K562 (cell line): ENCODE data around the gene SH2D4B. TPM values are rescaled to one million over a fixed set of nuclear protein-coding genes. Genes with fewer than 3 reads are reported as not detected.

ENCODE experiments used
- ATAC-seq: fragments of 200-7000 bp; cut with Tn5 transposase; 3 replicates; pipeline ENCODE4 v1.9.1; 2020; ENCODE audit warnings: moderate library complexity
- BruUV-seq: library from RNA; stranded (reverse); fragments of 400-500 nt; replicated peaks from 2 replicates; lab custom pipeline; 2021; lab: Mats Ljungman, UMichigan
- CTCF ChIA-PET: fragments of 300-600 bp; formaldehyde crosslinking; extraction: SDS; loops from one replicate; lab custom pipeline; 2021; ENCODE audit warnings: low intra/inter-chr PET ratio; lab: Yijun Ruan, JAX
- POLR2A ChIA-PET: fragments of 300-600, 350-650 bp; sonication (Branson Sonifier 250); formaldehyde crosslinking; extraction: SDS; loops from one replicate; lab custom pipeline; 2021; ENCODE audit warnings: antibody characterized with exemption, inconsistent platforms; lab: Yijun Ruan, JAX
- DNase-seq, 4 experiments: peaks; one replicate each; pipeline versions ENCODE4 v3.0.0 to v3.0.0-alpha.2; 2011 to 2018; ENCODE audit warnings: low spot score in 3 of 4, mixed read lengths in 3 of 4; ENCODE audit errors: extremely low read depth in 1 of 4
- FAIRE-seq: peaks from 2 replicates; lab custom pipeline; 2011; peaks lifted over from hg19 to GRCh38; lab: Jason Lieb, UNC
- H2AFZ ChIP-seq: 2 replicates; pipeline ENCODE4 v1.6.0; 2011; ENCODE audit warnings: low read depth, low read length, control low read depth, inconsistent platforms
- H3K27ac ChIP-seq: fragments of 200-600 bp; 3 replicates; pipeline ENCODE4 v1.8.0; 2011; ENCODE audit warnings: low read depth, mild to moderate bottlenecking, control low read depth, inconsistent platforms, low read length, moderate library complexity, mixed read lengths; ENCODE audit errors: extremely low read depth
- H3K27me3 ChIP-seq, 2 experiments: fragments of 300-600 bp in 1 of 2; 2 replicates in 1 of 2; 3 replicates in 1 of 2; pipeline versions ENCODE4 v1.6.0 to v1.8.0; 2011; ENCODE audit warnings: inconsistent platforms in 2 of 2, low read length in 2 of 2, mild to moderate bottlenecking in 1 of 2, mixed read lengths in 1 of 2, moderate library complexity in 1 of 2; ENCODE audit not compliant: control insufficient read depth in 2 of 2, insufficient read depth in 2 of 2
- H3K36me3 ChIP-seq: fragments of 300-600 bp; 3 replicates; pipeline ENCODE4 v1.8.0; 2011; ENCODE audit warnings: mild to moderate bottlenecking, low read length, inconsistent platforms; ENCODE audit not compliant: control insufficient read depth, insufficient read depth
- H3K4me1 ChIP-seq, 2 experiments: fragments of 200-600 bp in 1 of 2; replicated peaks in 1 of 2; 2 replicates in 1 of 2; 3 replicates in 1 of 2; pipeline versions ENCODE4 v1.5.1 to v1.8.0; 2011; ENCODE audit warnings: inconsistent platforms in 2 of 2, low read length in 2 of 2, mild to moderate bottlenecking in 1 of 2, mixed read lengths in 1 of 2, moderate library complexity in 1 of 2; ENCODE audit not compliant: control insufficient read depth in 2 of 2, insufficient read depth in 2 of 2
- H3K4me2 ChIP-seq: 2 replicates; pipeline ENCODE4 v1.6.1; 2011; ENCODE audit warnings: low read length, control low read depth, inconsistent platforms, mixed read lengths; ENCODE audit not compliant: insufficient read depth
- H3K4me3 ChIP-seq: fragments of 200-600 bp; sonication (generic), shearing (Covaris generic); 2 replicates; pipeline ENCODE4 v1.5.1; 2016; ENCODE audit warnings: control low read depth, inconsistent platforms
- H3K79me2 ChIP-seq: fragments of 200-600 bp; 3 replicates; pipeline ENCODE4 v1.8.0; 2011; ENCODE audit warnings: low read length, inconsistent platforms; ENCODE audit not compliant: control insufficient read depth, insufficient read depth
- H3K9ac ChIP-seq, 2 experiments: 2 replicates each; pipeline versions ENCODE4 v1.6.0 to v1.6.1; 2011; ENCODE audit warnings: low read depth in 2 of 2, low read length in 2 of 2, control low read depth in 1 of 2, inconsistent platforms in 1 of 2, mild to moderate bottlenecking in 1 of 2, mixed read lengths in 1 of 2; ENCODE audit not compliant: insufficient read depth in 1 of 2
- H3K9me1 ChIP-seq: one replicate; pipeline ENCODE4 v1.6.0; 2011; ENCODE audit warnings: inconsistent platforms, mild to moderate bottlenecking, low read length, moderate library complexity; ENCODE audit not compliant: control insufficient read depth, insufficient read depth
- H3K9me3 ChIP-seq: replicated peaks from 2 replicates; pipeline ENCODE4 v1.5.1; 2011; ENCODE audit warnings: low read depth, low read length, inconsistent platforms; ENCODE audit not compliant: control insufficient read depth, insufficient read depth
- H4K20me1 ChIP-seq: replicated peaks from 2 replicates; pipeline ENCODE4 v1.6.1; 2011; ENCODE audit warnings: low read length, inconsistent platforms, mixed read lengths; ENCODE audit not compliant: control insufficient read depth, insufficient read depth
- COPS2 ChIP-seq: fragments of 450-650 bp; conservative IDR thresholded peaks from 2 replicates; pipeline ENCODE4 v1.6.1; 2016; ENCODE audit warnings: mild to moderate bottlenecking, moderate library complexity
- ZNF57 ChIP-seq: fragments of 450-650 bp; formaldehyde crosslinking; IDR thresholded peaks from 2 replicates; pipeline ENCODE4 v1.4.0; 2020; ENCODE audit warnings: mild to moderate bottlenecking, moderate library complexity
- WGBS: fragments of 100-300 bp; shearing (Covaris generic); methylation state at CpG from one replicate; pipeline ENCODE4 v1.1.6; 2016; ENCODE audit warnings: low coverage, mixed read lengths; ENCODE audit not compliant: insufficient coverage; ENCODE audit errors: missing lambda C conversion rate; 5-methylcytosine and 5-hydroxymethylcytosine counted together
- in situ Hi-C: fragments of 300-500 bp; cut with MboI; formaldehyde crosslinking; loops from 4 replicates; pipeline ENCODE4 v1.15.0; 2018; ENCODE audit warnings: inconsistent platforms, mixed read lengths
- intact Hi-C: fragments of 100-400 bp; cut with micrococcal nuclease; formaldehyde crosslinking; loops from 2 replicates; pipeline ENCODE4 v1.14.2; 2022
- polyA plus RNA-seq, 8 experiments: library from polyadenylated mRNA; depleted of rRNA in 4 of 8; stranded (reverse) in 5 of 8; unstranded in 3 of 8; fragments of >200 nt; fragmentation: Nextera tagmentation in 2 of 8; fragmentation: Illumina TruSeq in 1 of 8; extraction: Ambion mirVana in 2 of 8; extraction: Trizol in 1 of 8; gene quantifications; 2 replicates each; pipeline versions ENCODE4 v1.2.1 to v1.2.3, GENCODE V29; 2011 to 2014; ENCODE audit warnings: inconsistent platforms in 1 of 8, missing spikeins in 1 of 8
- total RNA-seq, 7 experiments: library from RNA; depleted of rRNA in 6 of 7; stranded (reverse); fragments of >200 nt in 6 of 7; fragmentation: Illumina TruSeq in 2 of 7; extraction: Trizol in 2 of 7; gene quantifications; 2 replicates each; pipeline versions ENCODE4 v1.2.1 to v1.2.3, GENCODE V29; 2011 to 2021; ENCODE audit warnings: low replicate concordance in 1 of 7

SH2D4B gene
- total and polyA plus RNA-seq, 9 of the 15 experiments (the other 6 are each of a cell fraction or from before 2014, with no cell fraction given), result 0.03 to 0.14 (median 0.04) TPM; not detected in 4

DNA sequence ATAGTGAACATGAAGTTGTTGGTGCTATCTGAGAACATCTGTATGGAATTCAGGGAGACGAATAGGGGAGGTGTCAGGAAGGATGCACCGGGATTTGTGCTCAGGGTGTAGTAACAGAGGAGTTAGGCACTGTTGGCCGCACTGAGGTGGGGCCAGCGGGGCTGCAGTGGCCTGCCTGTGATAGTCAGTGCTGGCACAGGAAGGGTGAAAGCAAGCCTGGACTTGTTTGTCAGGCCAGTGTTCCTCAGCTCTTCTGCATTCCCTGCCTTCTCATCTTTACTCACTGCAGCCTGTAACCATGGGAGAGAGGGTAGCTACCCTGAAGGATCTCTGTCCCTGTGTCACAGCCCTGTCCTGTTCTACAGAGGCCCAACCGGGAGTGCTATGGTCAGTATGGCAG, 81.3 kb downstream of the SH2D4B start:
- ATAC-seq, result no peak
- H3K36me3 ChIP-seq, result no peaks in the 10 kb centered on the region
- no peak overlapping the region for H3K9ac ChIP-seq
- FAIRE-seq, result no peak
- no peak for DNase-seq
- in situ Hi-C loops (no loop called here), intact Hi-C loops (no loop called here)
- no peaks in the 10 kb centered on the region for H3K9me1 ChIP-seq
- 0% methylated on average over 5 of the region's 5 CpGs for WGBS
- H3K4me2 ChIP-seq, result no peak overlapping the region
- ChIA-PET CTCF (no interaction called here), POLR2A (interaction anchor here (0.6 to 1.2 kb wide), 3 partner anchors 8 to 1535 kb away, joined by 3 to 4 read pairs (median 4); no protein-coding TSS in a partner anchor)
- H3K79me2 ChIP-seq, result no peaks in the 10 kb centered on the region
- BruUV-seq, result no TSS peak
- no peak for TF ChIP-seq COPS2
- no peaks in the 10 kb centered on the region; the same call in 1 of the 2 replicates for H4K20me1 ChIP-seq
- H3K4me1 ChIP-seq, result no peaks in the 10 kb centered on the region
- H3K9me3 ChIP-seq, result no peaks in the 10 kb centered on the region
- peaks cover 2 to 15% of the 10 kb centered on the region in 2 experiments; a peak in 3 of 5 replicates for H3K27me3 ChIP-seq
- H3K4me3 ChIP-seq, result no peak overlapping the region
- H3K27ac ChIP-seq, result no peak overlapping the region
- no peak overlapping the region for H2AFZ ChIP-seq

DNA sequence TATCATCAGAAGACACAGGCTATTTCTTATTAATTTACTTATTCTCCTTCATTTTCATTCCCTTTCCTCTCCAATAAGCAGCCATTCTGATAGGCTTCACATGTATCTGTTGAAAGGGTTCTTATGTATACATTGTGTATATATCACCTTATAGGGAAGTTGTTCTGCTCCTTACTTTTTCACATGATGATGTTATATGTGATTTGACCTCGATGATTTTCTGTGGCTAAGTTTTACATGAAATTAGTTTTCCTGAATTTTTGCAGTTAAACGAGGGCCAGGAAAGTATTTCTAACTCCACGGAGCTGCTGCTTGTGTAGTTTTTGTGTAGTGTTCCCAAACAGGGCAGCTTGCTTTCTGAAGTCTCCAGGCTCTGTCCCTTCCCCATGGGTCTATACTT, 84.5 kb downstream of the SH2D4B start:
- FAIRE-seq (no peak), DNase-seq (no peak), ATAC-seq (no peak)
- CTCF ChIA-PET, result no interaction called here
- no peaks in the 10 kb centered on the region for H3K9me1 ChIP-seq
- TF ChIP-seq ZNF57 (CRISPR knock-in tag), result no peak
- H3K27ac ChIP-seq, result no peak overlapping the region
- in situ Hi-C loops (no loop called here), intact Hi-C loops (no loop called here)
- H3K4me1 ChIP-seq, result no peaks in the 10 kb centered on the region
- H3K9me3 ChIP-seq, result no peaks in the 10 kb centered on the region
- no peak overlapping the region for H2AFZ ChIP-seq
- H3K4me2 ChIP-seq, result no peak overlapping the region
- H3K36me3 ChIP-seq, result no peaks in the 10 kb centered on the region
- no peak overlapping the region for H3K4me3 ChIP-seq
- POLR2A ChIA-PET, result interaction anchor here (0.6 to 1.3 kb wide), 2 partner anchors 20 to 858 kb away, joined by 3 read pairs; no protein-coding TSS in a partner anchor
- BruUV-seq, result no TSS peak
- no peaks in the 10 kb centered on the region; the same call in 1 of the 2 replicates for H4K20me1 ChIP-seq
- H3K79me2 ChIP-seq, result no peaks in the 10 kb centered on the region
- peaks cover 2 to 12% of the 10 kb centered on the region in 2 experiments; a peak in 2 of 5 replicates for H3K27me3 ChIP-seq
- H3K9ac ChIP-seq, result no peak overlapping the region
- WGBS, result 2% methylated on average over 3 of the region's 3 CpGs
